ENCODE measurements around the gene KIF3C. TPM values are rescaled to one million over a fixed set of nuclear protein-coding genes. Genes with fewer than 3 reads are reported as not detected.
"Not testable (repeated sequence)": the region's sequence is repeated elsewhere in the genome, so short reads cannot be mapped to it uniquely, and the experiment has no call there.

The KIF3C gene
- total RNA-seq, 1 experiment from 2014 or later = 9.2 TPM

- Histone ChIP-seq H3K4me3 (ENCODE audit: low read depth, low read length) (no peak overlapping the region), H3K9me3 (no peaks in the 10 kb centered on the region), H3K27me3 (replicated peaks; ENCODE audit: control insufficient read depth, insufficient read depth, low read length) (no peaks in the 10 kb centered on the region), H3K4me1 (no peaks in the 10 kb centered on the region), H3K36me3 (ENCODE audit: control insufficient read depth, insufficient read depth, low read length) (no peaks in the 10 kb centered on the region)
- no peak for DNase-seq
- peaks cover 7% of the 10 kb centered on the region for H3K36me3 Mint-ChIP-seq (ENCODE audit: insufficient read depth, unreplicated experiment)
- CTCF ChIA-PET = no interaction called here
- peaks cover 9% of the 10 kb centered on the region for H3K4me1 Mint-ChIP-seq (ENCODE audit: low read depth, unreplicated experiment)
- TF ChIP-seq CTCF (IDR thresholded peaks at IDR 0.05; ENCODE audit: insufficient read depth in 1 of 2, low read depth in 1 of 2, low read length in 1 of 2, severe bottlenecking in 1 of 2, unreplicated experiment in 1 of 2) = no peak
- no TSS peak for BruUV-seq (replicated peaks)
- H3K9me3 Mint-ChIP-seq (ENCODE audit: unreplicated experiment) = no peaks in the 10 kb centered on the region
- H3K27ac Mint-ChIP-seq (ENCODE audit: unreplicated experiment) = no peak overlapping the region
- no peaks in the 10 kb centered on the region for H3K27me3 Mint-ChIP-seq (ENCODE audit: insufficient read depth, unreplicated experiment)
- H3K4me3 Mint-ChIP-seq (ENCODE audit: unreplicated experiment) = no peak overlapping the region
- POLR2A ChIA-PET = no interaction called here
- intact Hi-C loops (cut with micrococcal nuclease; ENCODE audit: unreplicated experiment) = no loop called here
These were observed 21.4 kb downstream of the KIF3C start for GRCh38 chr2:25960920-25961319.

- no peaks in the 10 kb centered on the region for H3K9me3 Mint-ChIP-seq (ENCODE audit: unreplicated experiment)
- peaks cover 9% of the 10 kb centered on the region for H3K4me1 Mint-ChIP-seq (ENCODE audit: low read depth, unreplicated experiment)
- DNase-seq = no peak
- no peaks in the 10 kb centered on the region for H3K27me3 Mint-ChIP-seq (ENCODE audit: insufficient read depth, unreplicated experiment)
- CTCF ChIA-PET = no interaction called here
- H3K27me3 ChIP-seq (replicated peaks; ENCODE audit: control insufficient read depth, insufficient read depth, low read length) = no peaks in the 10 kb centered on the region
- no peaks in the 10 kb centered on the region for H3K9me3 ChIP-seq
- POLR2A ChIA-PET = interaction anchor here (0.6 kb wide), 1 partner anchor 31 kb away, joined by 4 read pairs; no protein-coding TSS in a partner anchor
- intact Hi-C loops (cut with micrococcal nuclease; ENCODE audit: unreplicated experiment) = no loop called here
- H3K27ac Mint-ChIP-seq (ENCODE audit: unreplicated experiment) = no peak overlapping the region
- no peak for TF ChIP-seq CTCF (IDR thresholded peaks at IDR 0.05; ENCODE audit: insufficient read depth in 1 of 2, low read depth in 1 of 2, low read length in 1 of 2, severe bottlenecking in 1 of 2, unreplicated experiment in 1 of 2)
- BruUV-seq (replicated peaks) = no TSS peak
- H3K4me1 ChIP-seq = no peaks in the 10 kb centered on the region
- no peak overlapping the region for H3K4me3 Mint-ChIP-seq (ENCODE audit: unreplicated experiment)
- no peaks in the 10 kb centered on the region for H3K36me3 ChIP-seq (ENCODE audit: control insufficient read depth, insufficient read depth, low read length)
- peaks cover 7% of the 10 kb centered on the region for H3K36me3 Mint-ChIP-seq (ENCODE audit: insufficient read depth, unreplicated experiment)
- no peak overlapping the region for H3K4me3 ChIP-seq (ENCODE audit: low read depth, low read length)
These were observed 21.9 kb downstream of the KIF3C start for GRCh38 chr2:25960396-25960795.

- H3K9me3 Mint-ChIP-seq (ENCODE audit: unreplicated experiment); H3K27ac Mint-ChIP-seq (ENCODE audit: unreplicated experiment); POLR2A ChIA-PET; DNase-seq; H3K36me3 ChIP-seq (ENCODE audit: control insufficient read depth, insufficient read depth, low read length); H3K4me1 Mint-ChIP-seq (ENCODE audit: low read depth, unreplicated experiment); H3K27me3 ChIP-seq (replicated peaks; ENCODE audit: control insufficient read depth, insufficient read depth, low read length); H3K4me1 ChIP-seq; H3K27me3 Mint-ChIP-seq (ENCODE audit: insufficient read depth, unreplicated experiment); H3K36me3 Mint-ChIP-seq (ENCODE audit: insufficient read depth, unreplicated experiment); CTCF ChIA-PET; H3K4me3 ChIP-seq (ENCODE audit: low read depth, low read length); BruUV-seq (replicated peaks); H3K4me3 Mint-ChIP-seq (ENCODE audit: unreplicated experiment); H3K9me3 ChIP-seq: not testable (repeated sequence)
- intact Hi-C loops (cut with micrococcal nuclease; ENCODE audit: unreplicated experiment) = loop anchor here (10.0 kb wide), 1 partner anchor 616 kb away; no protein-coding TSS in a partner anchor
These were observed 23.7 kb downstream of the KIF3C start for GRCh38 chr2:25958611-25959010.

DNA sequence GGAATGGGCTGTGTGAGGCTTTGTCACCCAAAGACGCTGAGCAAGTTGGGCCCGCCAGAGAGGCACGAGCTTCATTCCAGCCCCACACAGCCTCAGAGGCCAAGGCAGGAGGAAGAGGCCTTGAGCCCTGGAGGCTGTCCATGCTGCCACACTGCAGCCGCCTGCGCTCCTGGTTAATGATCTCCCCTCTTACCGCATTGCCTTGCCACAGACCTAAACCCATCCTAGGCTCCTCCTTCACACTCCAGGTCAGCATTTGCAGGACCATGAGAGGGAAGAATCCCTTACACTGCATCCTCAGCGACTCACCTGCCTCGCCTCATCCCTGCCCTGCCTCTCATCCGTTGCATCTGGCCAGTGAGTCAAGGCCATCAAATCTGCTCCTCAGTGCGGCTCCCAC lies 24.6 kb downstream of the KIF3C start:
- POLR2A ChIA-PET = no interaction called here

More for the DNA sequence above, 24.6 kb downstream of the KIF3C start:
- H3K4me3 ChIP-seq (ENCODE audit: low read depth, low read length) = no peak overlapping the region
- no peaks in the 10 kb centered on the region for H3K9me3 Mint-ChIP-seq (ENCODE audit: unreplicated experiment)
- no peaks in the 10 kb centered on the region for H3K4me1 Mint-ChIP-seq (ENCODE audit: low read depth, unreplicated experiment)
- intact Hi-C loops (cut with micrococcal nuclease; ENCODE audit: unreplicated experiment) = loop anchor here (10.0 kb wide), 1 partner anchor 617 kb away; no protein-coding TSS in a partner anchor
- H3K4me1 ChIP-seq = no peaks in the 10 kb centered on the region
- CTCF ChIA-PET = no interaction called here
- no peaks in the 10 kb centered on the region for H3K27me3 Mint-ChIP-seq (ENCODE audit: insufficient read depth, unreplicated experiment)
- no TSS peak for BruUV-seq (replicated peaks)
- H3K4me3 Mint-ChIP-seq (ENCODE audit: unreplicated experiment) = no peak overlapping the region
- H3K36me3 ChIP-seq (ENCODE audit: control insufficient read depth, insufficient read depth, low read length) = no peaks in the 10 kb centered on the region
- H3K27me3 ChIP-seq (replicated peaks; ENCODE audit: control insufficient read depth, insufficient read depth, low read length) = no peaks in the 10 kb centered on the region
- no peaks in the 10 kb centered on the region for H3K9me3 ChIP-seq
- no peak overlapping the region for H3K27ac Mint-ChIP-seq (ENCODE audit: unreplicated experiment)
- peaks cover 6% of the 10 kb centered on the region for H3K36me3 Mint-ChIP-seq (ENCODE audit: insufficient read depth, unreplicated experiment)
- no peak for TF ChIP-seq CTCF (IDR thresholded peaks at IDR 0.05; ENCODE audit: insufficient read depth in 1 of 2, low read depth in 1 of 2, low read length in 1 of 2, severe bottlenecking in 1 of 2, unreplicated experiment in 1 of 2)
- no peak for DNase-seq
